ENCODE data around the gene NCAPD3.

Gene NCAPD3

DNA sequence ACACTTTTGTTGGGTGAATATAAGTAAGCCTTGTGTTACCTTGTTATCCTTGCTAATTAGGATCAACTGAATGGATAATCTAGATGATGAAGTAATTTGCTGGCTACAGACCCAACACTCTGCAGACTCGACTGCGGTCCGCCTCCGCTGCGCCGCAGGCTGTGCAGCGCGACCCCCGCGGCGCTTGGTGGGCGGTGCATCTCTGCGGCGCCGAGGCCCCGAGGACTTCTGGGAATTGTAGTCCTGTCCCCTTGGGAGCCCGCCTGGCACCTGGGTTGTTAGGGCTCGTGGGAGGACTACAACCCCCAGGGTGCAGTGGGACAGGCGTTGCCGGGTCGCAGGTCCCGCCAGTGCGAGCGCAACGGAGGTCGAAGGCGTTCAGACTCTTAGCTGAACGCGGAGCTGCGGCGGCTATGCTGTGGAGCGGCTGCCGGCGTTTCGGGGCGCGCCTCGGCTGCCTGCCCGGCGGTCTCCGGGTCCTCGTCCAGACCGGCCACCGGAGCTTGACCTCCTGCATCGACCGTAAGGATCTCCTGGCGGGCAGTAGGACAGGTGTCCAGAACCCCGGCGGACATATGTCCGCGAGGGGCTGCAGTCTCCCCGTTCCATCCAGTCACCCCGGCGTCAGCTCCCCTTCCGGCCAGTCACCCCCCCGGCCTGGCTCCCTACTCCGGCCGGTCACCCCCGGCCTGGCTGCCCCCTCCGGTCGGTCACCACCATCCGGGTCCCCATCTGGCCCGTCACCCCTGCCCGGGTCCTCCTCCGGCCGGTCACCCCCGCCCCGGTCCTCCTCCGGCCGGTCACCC lies 29.6 kb upstream of the NCAPD3 start, which contains the start of the genes ACAD8 and THYN1:
TSS of gene ACAD8 (plus strand) at position 381 of the 806 bp plus-strand sequence. CDS start at position 414, 33 bp downstream.
TSS of gene THYN1 (minus strand) at position 165 of the 806 bp plus-strand sequence. CDS start 470 bp downstream, outside the sequence.
- peak; percentile 96 for DNase-seq

DNA sequence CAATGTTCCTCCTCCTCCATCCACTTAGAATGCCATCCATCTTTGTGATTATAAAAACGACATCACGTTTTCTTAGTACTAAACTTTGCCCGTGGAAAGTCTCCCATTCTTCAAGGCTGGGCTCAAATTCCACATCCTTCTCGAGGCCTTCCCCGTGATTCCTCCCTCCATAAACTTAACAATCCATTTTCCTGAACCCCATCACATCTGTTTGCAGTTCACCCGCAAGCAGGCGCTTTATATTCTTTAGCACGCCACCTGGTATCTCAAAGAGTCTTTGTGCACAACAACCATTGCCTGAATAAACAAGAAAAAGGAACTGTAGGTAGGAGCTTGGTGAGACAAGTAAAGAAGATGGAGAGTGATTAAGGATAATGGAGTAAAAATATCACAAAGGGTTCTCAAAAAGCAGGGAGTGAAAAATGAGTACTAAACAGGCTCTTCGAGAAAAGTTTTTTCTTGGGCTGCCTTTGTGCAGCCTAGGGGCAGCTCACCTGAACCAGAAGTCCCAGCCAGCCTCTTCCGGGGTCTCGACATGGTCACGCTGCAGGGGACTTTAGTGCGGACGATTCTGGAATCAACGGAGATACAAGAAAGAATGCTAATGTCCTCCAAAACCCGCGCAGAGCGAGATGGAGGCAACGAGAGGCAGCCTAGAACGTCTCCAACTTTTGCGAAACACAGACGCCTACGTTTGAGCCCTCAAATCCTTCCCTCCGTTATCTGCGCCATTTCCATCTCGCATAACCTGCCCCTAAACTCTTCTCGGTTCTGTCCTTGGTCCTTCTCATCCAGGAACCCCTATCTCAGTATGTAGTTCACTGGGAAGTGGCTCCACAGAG lies 28.8 kb upstream of the NCAPD3 start:
- DNase-seq, result peak; percentile 88

DNA sequence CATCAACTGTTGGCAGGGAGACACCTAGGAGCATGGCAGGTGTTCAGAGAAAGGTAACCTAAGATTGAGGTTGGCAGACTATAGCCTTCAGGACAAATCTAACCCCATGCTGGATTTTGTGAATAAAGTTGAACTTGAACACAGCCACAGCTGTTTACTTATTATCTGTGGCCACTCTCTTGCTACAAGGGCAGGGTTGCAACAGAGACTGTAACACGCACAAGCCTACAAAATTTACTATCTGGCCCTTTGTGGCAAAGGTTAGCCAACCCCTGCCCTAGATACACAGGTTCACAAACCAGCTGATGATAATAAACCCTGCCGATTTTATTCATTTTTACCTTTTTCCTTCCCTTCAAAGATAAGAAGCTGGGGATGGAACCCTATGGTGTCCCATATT lies 26.9 kb upstream of the NCAPD3 start:
- no peak for DNase-seq

DNA sequence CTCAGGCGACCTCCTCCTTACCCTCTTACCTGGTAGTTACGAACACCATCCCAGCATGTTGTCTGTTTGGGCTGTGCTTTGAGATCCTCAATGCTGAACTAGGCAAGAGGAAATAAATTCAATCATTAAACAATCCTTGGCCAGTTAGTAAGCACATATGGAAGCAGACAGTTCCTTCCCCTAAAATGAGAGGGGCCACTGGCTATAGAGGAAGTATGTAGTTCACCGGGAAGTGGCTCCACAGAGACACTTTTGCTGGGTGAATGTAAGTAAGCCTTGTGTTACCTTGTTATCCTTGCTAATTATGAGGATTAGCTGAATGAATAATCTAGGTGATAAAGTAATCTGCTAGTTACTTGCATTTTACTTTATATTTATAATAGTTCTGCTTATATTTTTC lies 26.5 kb upstream of the NCAPD3 start:
- DNase-seq, result no peak

DNA sequence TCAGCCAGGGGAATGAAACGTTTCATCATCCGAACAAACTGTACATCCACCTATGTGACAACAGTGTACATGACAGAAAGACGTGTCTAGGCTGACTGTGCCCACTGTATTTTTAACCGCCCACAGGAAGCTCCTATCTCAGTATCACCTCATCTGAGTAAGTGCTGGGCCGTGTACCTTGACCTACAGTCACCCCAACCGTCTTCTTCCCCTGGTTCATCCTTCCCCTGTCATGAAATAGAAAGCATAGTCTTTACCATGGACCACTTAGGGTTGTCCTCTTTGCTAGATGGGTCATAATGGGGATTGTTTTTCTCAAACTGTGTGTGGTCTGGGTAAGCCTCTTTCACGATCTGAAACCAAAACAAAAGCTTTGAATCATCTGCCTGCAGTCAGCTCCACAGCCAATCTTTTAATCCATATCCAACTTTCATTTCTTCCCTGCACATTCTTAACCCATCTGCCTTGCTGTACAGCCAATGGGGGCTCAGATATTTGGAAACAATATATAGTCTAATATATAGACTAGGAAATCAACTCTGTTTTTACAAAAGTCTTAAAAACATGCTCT lies 25.2 kb upstream of the NCAPD3 start:
- no peak for DNase-seq

DNA sequence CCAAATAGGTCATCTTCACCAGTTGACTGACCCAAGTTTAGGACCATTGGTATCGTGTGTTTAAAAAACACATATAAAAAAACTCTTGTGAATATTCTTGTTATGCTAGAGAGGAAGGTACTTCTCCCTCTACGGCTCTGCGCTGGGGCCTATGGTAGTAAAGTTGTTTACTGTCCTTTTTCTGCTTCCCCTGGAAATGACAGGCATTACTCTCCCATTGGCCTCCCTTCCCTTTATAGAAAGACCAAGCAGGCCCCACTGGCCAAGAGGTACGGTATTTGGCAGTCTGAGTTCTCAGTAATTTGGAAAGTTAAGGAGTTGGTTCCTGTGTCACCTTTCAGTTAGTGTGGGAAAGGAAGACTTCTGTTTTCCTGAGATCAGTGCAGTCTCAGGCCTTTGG lies 22.9 kb upstream of the NCAPD3 start:
- no peak for DNase-seq

DNA sequence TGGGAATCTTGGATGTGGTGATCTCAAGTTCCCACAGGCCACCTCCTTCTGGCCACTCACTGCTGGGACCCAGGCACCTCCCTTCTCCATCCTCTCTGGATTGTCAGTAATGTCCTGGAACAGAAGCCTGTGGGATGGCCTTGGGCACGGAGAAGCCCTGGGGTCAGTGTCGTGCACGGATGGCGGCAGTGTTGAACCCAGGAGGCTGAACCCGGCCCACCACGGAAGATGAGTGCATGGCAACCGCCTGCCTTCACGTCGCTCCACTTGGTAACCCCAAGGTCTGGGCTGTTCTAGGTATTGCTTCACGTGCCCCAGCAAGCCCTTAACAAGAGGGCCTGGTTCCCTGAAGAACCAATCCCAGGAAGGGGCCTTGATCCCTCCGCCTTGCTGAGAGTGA lies 22.3 kb upstream of the NCAPD3 start:
- no peak for DNase-seq

DNA sequence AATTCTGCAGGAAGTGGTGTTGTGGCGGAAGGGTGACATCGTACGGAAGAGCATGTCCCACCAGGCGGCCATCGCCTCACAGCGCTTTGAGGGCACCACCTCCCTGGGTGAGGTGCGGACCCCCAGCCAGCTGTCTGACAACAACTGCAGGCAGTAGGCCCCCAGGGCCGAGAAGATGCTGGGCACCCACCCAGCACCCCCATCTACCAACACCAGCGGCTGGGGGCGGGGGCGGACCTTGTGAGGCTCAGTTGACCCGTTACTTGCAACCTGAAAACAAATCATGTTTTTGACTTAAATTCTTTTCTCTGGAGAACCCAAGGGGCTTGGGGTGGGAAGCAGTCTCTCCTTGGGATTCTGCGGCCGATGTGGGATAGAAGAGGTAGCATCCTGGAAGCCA lies 21.7 kb upstream of the NCAPD3 start:
- DNase-seq, result no peak

DNA sequence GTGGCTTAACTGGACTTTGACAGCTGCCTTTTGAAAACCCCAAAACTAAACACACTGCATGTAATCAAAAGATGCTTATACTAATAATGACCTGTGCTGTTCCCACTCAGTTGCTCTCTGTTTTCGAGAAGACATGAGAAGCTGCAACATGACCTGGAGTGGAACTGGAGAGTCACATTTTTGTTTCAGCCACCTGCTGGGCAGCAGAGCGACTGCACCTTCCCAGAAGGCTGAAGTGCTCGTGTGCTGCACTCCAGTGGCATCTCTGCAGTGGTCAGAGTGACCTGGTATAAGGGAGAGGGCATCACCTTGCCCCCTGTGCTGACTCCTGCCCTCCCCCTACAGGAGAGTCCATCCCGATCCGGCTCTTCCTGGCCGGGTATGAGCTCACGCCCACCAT lies 20.8 kb upstream of the NCAPD3 start:
- no peak for DNase-seq

DNA sequence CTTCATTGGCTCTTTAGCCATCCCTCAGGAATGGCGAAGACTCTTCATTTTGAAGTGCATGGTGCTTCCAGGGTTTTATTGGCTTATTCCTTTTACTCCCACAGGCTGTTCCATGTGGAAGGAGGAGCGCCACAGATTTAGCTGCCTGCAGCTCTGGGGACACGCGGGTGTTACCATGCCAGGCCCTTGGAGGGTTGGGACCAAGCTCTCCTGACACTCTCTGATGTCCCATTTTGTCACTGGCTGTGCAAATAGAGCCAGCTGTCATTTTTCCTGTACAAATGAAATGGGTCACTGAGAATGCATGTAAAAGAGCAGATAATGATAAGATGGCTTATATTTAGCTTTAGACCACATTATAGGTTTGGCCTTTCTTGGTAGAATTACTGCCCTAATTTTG lies 20.1 kb upstream of the NCAPD3 start:
- no peak for DNase-seq

DNA sequence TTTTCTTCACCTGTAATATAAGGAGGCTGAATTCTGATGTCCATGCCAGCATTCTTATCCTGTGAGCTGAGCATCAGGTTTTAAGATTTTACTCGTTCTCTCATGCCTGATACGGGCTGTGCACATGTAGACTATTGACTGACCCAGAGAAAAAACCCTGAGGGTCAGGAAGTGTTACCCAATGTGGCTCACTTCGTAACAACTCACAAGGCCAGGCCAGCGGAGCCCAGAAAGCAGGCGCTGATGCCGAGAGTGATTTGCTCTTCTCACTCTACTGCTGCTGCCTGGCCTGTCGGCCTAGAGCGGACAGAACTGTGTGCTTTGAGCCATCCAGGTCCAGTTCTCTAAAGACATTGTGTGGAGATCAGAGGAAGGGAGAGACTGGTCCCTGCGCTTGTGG lies 18.6 kb upstream of the NCAPD3 start:
- no peak for DNase-seq

DNA sequence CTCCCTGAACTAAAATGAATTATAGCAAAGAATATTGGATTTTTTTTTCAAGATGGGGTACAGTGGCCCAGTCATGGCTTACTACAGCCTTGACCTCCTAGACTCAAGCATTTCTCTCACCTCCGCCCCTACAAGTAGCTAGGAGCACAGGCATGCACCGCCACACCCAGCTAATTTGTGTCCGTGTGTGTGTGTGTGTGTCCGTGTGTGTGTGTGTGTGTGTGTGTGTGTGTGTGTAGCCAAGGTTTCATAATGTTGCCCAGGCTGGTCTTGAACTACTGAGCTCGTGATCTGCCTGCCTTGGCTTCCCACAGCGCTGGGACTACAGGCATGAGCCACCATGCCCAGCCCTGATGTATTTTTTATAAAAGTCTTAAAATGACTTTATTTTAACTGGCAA lies 16.8 kb upstream of the NCAPD3 start:
- no peak for DNase-seq

DNA sequence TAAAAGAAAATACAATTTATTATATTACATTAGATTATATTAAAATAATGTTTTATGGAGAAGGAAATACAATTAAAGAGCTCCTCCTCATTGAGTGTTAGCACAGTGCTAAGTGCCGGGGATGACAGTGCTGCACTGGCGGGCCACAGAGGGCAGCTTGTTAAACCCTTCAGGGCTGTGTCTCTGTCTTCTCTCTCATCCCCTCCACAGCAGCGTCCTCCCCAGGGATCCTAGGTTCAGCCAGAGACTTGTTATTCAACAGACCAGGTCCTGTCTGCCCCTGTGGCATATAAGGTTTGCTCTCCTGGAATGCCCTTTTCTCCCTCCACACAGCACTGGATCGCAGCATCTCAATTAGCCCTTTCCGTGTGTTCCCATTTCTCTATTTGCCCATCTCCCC lies 15.2 kb upstream of the NCAPD3 start:
- DNase-seq, result no peak

DNA sequence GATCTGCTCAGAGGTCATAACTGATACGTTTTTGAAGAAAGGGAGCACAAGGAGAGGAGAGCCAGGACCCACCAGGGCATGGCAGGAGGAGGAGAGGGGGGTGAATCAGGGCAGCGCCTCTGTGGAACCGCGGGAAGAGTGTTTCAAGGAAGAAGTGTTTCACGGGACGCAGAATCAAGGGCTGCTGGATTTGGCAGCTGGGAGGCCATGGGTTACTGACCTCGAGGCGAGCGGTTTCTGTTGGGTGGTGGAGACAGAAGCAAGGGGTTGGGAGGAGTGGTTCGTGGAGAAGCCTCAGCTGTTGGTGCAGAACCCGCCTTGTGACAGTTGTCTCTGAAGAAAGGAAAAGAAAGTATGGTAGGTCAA lies 13.8 kb upstream of the NCAPD3 start:
- DNase-seq, result no peak

DNA sequence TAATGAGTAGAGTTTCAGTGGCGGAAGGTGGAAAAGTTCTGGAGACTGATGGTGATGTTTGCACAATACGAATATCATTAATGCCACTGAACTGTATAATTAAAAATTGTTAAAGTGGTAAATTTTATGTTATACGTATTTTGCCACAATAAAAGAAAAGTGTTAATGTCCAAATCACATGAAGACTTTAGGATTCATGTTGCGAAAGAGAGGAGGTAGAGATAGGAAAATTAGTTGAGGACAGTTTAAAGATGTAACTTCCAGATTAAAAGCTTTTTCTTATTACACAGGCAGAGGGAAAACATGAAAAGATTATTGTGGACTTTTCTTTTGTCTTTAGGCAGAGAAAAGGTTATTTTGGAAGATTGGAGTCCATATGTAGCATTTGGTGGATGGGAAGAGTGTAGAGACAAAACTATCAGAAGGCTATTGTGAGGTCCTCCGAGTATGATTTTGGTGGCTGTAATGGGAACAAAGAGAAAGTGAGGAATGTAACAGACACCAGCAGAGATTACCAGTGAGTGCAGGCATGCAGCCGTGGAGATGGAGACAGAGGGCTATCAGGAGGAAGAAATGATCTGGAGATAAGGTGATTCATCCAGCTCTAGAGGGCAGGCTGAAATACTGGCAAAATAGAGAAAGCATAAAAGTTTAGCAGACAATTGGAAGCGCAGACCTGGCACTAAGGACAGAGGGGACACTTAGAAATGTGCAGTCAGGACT lies 13.2 kb upstream of the NCAPD3 start:
- no peak for DNase-seq

DNA sequence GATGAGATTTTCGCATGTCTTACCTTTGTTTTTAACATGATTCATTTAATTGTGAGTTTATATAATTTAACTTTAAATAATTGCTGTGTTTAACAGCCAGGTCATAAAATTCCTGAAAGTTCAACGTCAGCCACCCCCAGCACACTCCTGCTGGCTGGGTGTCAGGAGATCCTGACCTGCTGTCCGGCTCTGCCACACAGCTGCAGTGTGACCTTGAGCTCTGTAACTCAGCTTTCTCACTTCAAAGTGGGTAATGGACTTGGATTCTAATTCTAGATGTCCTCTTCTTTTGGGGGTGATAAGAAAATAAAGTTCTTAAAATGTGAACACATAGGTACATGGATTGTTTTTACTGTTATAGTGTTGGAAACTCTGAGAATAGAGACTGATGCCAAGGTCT lies 11.6 kb upstream of the NCAPD3 start:
- no peak for DNase-seq

DNA sequence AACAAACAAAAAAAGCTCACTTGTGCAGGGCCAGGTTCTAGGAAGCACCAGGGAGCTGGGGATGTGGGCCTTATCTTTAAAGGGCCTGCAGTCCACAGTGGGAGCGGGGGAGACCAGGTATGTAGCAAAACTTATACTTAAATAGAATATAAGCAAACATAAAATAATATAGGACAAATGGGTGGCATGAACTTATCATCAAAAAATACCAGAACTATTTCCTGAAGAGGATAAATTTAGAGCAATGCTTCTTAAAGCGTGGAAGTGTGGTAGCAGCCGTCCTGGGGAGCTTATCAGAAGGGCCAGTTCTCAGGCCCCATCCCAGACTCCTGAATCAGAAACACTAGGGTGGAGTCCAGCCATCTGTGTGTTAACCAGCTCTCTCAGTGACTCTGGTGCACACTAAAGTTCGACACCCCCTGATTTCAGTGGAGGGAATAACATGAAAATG lies 10.0 kb upstream of the NCAPD3 start:
- DNase-seq, result no peak

DNA sequence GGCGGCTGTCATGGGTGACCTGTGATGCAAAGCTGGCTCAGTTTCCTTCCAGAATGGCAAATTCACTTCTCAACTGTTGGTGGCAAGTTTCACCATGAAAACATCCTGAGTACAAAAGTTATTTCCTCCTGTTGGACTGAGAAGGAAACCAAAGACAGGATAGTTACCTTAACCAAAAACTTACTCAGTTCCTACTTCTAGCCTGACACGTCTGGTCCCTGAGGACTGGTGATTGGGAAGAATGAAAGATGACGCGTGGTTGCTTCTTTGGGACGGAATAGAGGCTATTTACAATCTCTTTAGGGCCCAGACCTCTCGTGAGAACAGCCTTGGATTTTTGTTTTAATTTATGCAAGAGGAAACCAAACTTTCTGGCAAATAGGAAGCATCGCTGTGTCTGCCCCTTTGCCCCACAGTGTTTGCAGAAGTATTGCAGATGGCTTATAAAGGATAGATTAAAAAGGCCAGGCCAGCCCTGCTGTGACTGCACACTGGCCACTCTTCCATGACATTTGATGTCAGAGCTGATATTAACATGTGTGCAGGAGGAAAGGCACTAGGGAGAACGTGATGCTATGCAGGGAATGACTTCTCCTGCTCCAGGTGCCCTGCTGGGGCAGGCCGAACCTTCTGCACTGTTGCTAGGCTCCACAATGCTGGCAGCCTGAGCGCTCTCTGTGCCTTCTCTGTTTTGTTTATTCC lies 8.3 kb upstream of the NCAPD3 start:
- DNase-seq, result no peak

DNA sequence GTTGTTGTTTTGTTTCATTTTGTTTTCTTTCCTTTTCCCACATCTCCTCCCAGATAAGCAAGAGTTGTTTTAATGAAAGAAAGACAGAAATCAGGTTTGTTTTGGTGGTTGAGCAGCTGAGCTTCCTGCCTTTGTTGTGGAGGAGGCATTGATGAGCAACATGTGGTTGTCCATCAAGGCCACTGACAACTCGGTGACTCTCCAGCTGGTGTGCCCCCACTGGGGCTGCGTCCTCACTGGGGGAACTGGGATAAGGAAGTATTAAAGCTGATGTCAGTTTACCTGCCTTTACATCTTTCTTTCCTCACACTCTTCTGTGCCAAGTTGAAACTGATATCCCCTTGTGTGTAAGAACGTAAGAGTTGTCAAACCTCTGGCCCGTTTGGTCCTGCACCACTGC lies 6.6 kb upstream of the NCAPD3 start:
- no peak for DNase-seq

DNA sequence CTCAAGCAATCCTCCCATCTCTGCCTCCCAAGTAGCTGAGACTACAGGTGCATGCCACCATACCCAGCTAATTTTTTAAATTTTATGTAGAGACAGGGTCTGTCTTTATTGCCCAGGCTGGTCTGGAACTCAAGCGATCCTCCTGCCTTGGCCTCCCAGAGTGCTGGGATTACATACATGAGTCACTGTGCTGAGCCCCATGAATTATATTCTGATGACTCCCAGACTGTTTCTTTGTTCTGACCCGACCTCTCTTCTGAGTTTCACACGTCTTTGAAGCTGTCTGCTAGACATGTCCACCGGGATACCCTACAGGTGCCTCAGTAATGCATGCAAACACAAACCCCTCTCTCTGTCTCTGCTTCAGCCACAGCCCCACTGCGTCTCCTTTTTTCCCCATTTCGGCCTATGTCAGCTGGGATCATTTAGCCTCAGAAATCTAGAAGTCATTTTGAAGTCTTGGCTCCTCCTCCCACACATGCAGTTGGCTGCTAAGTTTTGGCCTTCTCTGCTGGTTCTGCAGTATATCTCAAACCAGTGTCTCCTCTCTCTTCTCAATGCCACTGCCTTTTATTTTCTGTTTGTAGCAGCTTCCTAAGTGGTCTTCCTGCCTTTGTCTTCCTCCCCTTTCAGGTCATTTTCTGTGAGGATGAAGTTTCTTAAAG lies 5.5 kb upstream of the NCAPD3 start:
- DNase-seq, result no peak

DNA sequence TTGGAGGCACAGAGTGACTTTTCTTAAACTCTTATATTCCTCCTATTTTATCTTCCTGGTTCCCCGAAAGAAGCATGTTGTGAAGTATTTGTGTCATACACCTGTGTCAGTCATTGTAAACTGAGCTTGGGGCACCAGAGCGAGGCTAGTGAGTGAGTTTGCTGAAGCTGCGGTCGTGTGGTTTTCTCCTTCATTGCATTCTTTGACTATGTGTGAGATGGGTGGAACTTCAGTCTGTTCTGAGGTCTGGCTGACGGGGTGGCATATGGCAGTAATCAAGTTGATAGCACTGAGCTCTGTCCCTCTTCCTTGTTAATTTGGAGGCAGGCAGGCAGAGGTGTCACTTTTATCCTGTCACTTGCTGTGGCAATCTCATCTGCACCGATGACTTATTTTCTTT lies 4.9 kb upstream of the NCAPD3 start:
- no peak for DNase-seq

DNA sequence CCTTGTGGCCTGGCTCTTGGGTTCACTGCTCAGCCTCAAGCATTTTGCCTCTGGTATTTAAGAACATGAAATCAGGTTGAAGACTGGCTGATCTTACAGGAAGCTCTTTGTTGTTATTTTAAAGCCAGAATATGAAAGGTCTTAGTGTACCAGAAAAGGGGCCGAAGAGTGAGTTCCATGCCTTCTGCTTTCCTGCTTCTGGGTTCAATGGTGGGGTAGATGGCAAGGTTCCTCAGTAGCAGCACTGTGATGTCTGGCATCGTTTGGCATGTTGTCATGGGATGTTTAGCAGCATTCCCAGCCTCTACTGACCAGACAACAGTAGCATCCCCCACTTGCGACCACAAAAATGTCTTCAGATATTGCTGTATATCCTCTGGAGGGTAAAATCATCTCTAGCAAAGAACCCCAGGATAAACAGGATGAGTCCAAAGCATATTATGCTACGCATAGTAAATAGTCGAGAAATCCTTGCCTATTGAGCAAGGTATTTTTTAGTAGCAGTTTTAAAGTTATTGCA lies 3.1 kb upstream of the NCAPD3 start:
- DNase-seq, result no peak
